HG02943 (cell line): ENCODE data around the gene TMEFF2.
"Not testable (repeated sequence)": the region's sequence is repeated elsewhere in the genome, so short reads cannot be mapped to it uniquely, and the experiment has no call there.

Source experiments
- ATAC-seq: cut with Tn5 transposase; IDR thresholded peaks from one replicate; pipeline ENCODE4 v1.9.1; 2021; ENCODE audit warnings: mild to moderate bottlenecking, low read depth, moderate library complexity; ENCODE audit not compliant: unreplicated experiment

TMEFF2 gene

DNA sequence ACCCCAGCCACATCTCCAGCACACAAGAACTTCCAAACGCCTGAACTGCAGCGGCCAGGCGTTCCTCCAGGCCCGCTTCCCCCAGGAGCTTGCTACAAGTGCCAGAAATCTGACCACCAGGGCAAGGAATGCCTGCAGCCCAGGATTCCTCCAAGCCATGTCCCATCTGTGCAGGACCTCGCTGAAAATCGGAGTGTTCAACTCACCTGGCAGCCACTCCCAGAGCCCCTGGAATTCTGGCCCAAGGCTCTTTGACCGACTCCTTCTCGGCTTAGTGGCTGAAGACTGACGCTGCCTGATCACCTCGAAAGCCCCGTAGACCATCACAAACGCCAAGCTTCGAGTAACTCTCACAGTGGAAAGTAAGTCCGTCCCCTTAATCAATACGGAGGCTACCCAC, 62.1 kb downstream of the TMEFF2 start:
- not testable (repeated sequence) for ATAC-seq

DNA sequence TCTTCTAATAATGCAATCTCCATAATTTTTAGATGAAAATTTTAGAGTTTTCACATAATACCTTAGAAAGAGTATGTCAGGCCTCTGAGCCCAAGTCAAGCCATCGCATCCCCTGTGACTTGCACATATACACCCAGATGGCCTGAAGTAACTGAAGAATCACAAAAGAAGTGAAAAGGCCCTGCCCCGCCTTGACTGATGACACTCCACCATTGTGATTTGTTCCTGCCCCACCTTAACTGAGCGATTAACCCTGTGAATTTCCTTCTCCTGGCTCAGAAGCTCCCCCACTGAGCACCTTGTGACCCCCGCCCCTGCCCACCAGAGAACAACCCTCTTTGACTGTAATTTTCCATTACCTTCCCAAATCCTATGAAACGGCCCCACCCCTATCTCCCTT, 64.4 kb downstream of the TMEFF2 start:
- ATAC-seq: not testable (repeated sequence)

DNA sequence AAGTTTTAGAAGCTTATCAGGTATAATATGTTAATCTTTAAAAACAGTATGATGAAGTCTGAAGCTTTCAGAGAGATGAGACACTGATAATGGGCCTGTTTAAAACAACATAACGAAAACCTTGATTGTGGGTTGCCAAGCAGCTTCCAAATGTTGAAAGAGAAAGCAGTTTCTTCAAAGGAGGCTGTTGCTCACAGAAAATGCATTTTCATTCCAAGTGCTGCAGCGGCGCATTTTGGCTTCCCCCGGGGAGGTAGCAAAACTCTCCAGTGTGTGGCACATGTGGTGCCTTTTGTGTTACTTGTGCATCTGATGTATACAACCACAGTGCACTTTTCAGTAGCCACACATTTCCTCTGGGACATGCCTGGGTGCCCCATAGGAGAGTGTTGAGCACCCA, 66.1 kb downstream of the TMEFF2 start:
- no peak for ATAC-seq

GRCh38 chr2:192127434-192127833, 67.3 kb downstream of the TMEFF2 start:
- no peak for ATAC-seq

DNA sequence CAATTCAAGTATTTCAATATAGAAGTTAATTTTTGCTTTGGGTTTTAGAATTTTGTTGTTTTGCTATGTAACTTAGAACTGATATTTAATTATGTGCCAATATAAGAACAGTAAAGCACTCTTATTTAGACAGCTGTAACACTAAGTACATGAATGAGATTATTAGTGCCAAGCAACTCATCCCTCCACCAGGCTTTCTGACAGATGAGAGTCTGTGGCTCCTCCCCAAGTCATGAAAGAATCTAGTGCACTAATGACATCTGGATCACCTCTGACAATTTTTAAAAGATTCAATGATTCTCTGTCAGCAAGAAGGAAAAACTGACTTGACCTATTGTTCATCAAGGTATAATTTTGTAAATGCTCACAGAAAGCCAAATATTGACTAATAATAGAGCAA, 67.8 kb downstream of the TMEFF2 start:
- ATAC-seq: no peak

GRCh38 chr2:192126426-192126825, 68.3 kb downstream of the TMEFF2 start:
- ATAC-seq: no peak

DNA sequence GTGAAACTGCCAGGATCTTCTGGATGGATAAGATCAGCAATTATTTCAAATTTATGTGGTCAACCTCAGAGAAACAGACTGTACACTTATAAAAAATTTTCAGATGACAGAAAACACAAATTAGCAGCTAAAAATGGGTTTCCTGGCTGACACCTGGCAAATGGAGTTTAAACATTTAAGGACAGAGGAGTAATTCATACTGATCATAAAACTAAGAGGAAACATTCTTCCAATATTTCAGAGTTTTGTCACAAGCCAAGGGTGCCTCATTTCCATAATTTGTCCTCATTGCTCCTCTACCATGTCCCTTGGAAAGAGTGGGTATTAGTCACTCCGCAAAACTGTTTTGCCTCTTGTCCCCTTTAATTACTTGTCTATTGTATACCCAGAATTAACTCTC, 70.2 kb downstream of the TMEFF2 start:
- no peak for ATAC-seq

DNA sequence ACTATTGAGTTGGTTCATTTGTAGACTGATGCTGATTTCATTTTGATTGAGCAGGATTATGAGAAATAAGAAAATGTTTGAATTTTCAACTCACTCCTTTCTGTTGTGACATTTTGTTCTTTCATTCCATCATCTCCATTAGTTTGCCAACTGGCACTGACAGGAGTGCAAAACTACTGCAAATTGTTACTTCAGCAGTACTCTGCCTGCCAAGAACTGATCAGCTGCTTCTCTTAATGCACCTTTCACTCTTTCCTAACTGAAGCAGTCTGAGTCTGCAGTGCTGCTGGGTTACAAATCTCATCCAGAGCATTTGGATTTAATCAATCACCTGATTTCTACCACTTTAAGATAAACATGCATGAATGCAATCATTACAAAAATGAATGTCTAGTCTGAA, 70.9 kb downstream of the TMEFF2 start:
- no peak for ATAC-seq

DNA sequence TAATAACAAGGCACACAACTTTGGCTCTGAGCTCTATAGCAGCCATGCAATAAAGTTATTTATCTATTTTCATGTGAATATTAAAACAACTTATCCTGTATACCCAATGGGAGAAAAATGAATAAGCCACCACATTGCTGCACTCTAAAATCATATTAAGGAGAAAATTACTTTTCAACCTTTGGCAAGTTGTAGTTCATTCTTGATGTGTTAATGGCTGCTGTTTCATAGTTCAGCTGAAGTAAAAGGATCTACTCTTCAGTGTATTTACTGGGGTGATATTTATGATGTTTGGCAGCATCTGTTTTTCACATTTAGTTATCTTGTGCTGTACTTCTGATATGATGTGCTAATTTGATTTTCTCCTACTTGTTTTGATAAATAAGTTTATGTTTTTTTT, 71.8 kb downstream of the TMEFF2 start:
- no peak for ATAC-seq

DNA sequence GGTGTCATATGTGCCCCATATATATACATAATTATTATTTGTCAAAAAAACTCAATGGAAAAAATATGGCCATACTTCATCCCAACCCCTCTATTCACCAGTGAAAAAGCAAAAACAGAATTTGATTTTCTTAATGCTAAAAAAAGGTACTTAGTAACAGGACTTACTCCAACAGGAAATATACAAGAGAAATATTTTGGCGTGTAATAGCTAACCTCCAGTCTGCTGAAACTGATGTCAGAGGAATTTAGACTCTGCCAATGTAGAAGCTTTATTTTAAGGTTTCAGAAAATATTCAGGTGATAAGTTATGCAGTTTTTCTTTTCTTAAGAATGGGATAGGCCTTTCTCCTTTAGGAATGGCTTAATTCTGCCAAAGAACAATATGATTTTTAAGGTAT, 72.6 kb downstream of the TMEFF2 start:
- ATAC-seq: no peak

GRCh38 chr2:192119536-192119935, 75.2 kb downstream of the TMEFF2 start:
- ATAC-seq: no peak

GRCh38 chr2:192117705-192118104, 77.0 kb downstream of the TMEFF2 start:
- no peak for ATAC-seq

DNA sequence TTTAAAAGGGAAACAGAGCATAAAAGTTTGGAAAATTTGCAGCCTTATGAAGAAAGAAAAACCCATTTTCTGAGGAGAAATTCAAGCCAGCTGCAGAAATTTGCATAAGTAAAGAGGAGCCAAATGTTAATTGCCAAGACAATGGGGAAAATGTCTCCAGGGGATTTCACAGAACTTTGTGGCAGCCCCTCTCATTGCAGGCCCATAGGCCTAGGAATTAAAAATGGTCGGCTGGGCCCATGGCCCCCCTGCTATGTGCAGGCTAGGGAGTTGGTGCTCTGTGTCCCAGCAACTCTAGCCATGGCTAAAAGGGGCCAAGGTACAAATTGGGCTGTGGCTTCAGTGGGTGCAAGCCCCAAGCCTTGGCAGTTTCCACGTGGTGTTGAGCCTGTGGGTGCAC, 83.2 kb downstream of the TMEFF2 start:
- ATAC-seq: not testable (repeated sequence)

DNA sequence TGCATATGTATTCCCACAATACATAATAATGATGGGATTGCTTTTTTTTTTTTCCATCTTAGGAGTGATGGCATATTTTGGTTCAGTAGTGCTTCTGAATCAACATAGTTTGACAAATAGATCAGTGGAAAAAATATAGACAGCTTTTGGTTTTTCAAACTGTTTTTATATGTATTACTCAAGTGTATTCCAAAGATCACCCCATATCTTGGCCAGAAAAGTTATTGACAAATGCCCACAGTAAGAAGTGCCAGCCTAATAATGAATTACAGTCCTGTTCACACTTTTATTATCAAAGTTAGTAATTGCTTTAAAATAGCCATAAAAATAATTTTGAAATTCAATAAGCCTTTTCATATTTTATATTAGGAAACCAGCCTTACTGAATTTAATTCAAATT, 95.0 kb downstream of the TMEFF2 start:
- ATAC-seq: no peak

DNA sequence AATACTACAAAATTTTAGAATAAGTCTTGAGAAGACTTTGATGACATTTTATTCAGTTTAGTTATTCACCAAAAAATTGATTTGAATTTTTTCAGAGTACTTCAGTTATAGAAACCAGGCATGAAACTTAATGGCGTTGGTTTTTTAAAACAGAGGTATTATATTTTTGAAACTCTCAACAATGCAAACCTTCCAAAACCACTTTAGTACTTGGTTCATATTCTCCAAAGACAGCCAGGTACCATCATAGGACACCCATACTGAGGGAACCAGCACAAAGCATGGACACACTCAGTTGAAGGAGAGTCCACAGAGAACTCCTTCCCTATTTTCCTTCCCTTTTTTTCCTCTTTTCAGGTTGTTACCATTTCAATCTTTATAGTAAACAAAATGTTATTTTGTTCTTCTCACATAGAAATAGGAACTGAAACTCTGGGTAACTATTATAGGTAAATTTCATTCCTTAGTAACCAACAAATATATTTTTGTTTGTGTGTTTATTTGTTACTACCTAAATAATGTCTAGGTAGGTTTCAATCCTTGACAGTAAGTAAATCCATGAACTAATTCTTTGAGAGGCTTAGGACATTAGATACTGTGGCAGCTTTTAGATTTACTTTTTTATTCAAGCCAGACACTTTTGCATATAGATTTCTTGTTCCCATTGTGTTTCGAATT, 95.8 kb downstream of the TMEFF2 start:
- ATAC-seq: no peak

DNA sequence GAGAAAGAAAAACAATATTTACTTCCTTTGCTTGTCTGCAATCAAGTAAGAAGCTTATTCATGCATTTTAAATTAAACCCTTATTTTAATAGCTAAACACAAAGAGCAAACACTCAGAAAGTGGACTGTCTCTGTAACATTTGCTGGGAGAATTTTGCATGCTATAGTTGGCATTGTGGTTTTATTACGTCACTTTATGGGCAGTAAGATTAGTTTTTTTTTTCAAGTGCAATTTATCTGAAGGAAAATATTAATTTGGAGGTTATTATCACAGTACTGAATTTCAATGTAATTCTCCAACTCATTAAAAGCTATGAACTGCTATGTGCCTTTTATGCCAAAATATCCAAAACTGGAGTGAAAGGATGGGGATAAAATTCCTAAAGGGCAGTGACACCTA, 103.3 kb downstream of the TMEFF2 start:
- no peak for ATAC-seq

DNA sequence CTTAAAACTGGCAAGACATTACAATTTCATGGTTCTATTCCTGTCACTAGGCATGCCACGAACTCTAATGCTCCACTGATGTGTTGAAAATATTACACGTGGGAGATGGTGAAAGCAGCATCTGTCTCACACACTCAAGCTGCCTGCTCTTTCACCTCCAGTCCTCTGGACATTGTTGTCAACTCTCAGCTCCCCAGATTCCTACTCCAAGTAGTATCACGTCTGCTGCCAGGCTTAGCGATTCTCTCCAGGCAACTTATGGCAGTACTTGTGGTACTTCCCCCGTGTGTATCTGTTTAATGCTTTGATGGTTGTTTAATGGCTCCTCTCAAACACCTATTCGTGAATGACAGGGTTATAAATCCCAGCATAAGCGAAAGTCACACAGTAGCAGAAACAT, 103.8 kb downstream of the TMEFF2 start:
- no peak for ATAC-seq

DNA sequence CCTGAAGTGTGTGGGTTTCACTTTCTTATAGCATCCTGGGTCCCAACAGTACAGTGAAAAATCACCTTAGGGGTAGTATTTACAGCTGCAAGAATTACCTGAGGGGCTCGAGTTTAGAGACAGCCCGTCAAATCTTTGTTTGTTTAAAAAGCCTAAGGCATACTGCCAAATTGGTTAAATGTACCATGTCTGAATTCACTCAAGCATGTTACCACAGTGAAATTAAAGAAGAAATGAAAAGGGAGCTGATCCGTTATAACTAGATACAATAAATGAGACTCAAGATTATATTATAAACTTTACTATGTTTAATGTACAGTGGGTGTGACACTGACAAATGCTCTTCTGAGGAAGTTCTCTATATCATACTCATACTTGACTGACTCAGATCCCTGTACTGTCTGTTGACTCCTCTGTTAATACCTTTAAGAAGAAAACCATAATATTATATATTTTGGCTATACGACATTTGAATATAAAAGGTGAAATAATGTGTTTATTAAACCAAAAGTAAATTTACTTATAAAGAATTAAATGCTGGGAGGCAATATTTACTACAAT, 107.3 kb downstream of the TMEFF2 start:
- no peak for ATAC-seq

- no peak for ATAC-seq
These were observed 112.6 kb downstream of the TMEFF2 start for GRCh38 chr2:192082121-192082520.

DNA sequence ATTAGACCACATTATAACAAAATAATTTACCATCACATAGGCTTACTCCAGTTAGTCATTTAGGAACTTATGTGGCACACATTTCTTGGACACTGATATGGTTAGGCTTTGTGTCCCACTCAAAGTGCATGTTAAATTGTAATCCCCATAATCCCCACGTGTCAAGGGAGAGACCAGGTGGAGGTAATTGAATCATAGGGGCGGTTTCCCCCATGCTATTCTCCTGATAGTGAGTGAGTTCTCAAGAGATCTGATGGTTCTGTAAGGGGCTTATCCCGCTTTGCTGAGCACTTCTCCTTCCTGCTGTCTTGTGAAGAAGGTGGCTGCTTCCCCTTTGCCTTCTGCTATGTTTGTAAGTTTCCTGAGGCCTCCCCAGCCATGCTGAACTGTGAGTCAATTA, 114.6 kb downstream of the TMEFF2 start:
- ATAC-seq: not testable (repeated sequence)

DNA sequence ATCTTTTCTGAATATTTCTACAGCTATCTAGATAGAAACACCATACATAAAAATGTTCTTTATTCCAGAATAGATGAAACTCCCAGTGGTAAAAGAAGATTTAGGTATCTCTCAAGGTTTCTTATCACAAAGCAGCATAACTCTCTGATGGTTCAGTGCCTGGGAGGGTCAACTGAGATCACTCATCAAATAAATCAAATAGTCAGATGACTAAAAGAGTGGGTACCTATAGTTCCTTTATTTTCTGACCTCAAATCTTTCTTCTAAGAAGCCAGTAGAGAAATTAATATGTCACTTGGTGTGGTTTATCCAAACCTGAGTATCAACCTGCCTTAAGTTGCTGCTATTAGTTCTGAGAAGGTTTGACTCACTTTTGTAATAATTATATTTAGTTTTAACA, 120.9 kb downstream of the TMEFF2 start:
- no peak for ATAC-seq

- ATAC-seq: no peak
These were observed 122.0 kb downstream of the TMEFF2 start for GRCh38 chr2:192072778-192073177.

- ATAC-seq: no peak
These were observed 122.5 kb downstream of the TMEFF2 start for GRCh38 chr2:192072261-192072660.
